Measurements from ENCODE around the gene MEMO1.

The MEMO1 gene

DNA sequence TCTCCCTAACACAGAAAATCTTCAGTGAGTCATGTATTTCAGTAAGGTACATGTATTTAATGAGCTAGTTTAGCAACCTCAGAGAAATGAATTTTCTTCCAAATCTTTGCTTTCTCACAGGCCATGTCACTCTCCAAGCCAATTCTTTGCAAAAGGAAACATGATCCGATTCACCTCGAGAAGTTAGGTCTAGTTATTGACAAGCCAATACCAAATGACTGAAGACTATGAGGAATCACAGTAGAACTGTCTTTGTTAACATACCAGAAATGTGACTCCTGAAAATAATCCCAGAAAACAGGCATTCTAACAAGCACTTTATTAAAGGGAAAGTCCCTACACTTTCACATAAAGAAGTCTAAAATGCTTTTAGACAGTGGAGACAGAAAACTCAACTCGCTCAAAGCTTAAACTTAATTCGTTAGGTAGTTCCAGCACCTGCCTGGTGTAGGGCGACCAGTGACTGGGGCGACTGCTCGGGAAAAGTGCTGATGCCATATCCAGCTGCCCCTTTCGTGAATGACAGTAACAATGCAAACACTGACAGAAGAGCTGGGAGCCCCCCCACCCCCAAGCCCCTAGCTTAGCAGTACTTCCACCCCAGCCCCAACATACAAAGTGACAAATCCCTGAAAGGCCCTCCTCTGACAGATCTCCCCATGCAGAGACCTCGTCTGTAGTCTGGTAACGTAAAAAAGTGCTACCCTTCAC, 1.8 kb downstream of the MEMO1 start:
- no peaks in the 10 kb centered on the region for H3K27me3 Mint-ChIP-seq
- peak overlapping the region; percentile 93 for H3K4me3 Mint-ChIP-seq
- H3K4me1 Mint-ChIP-seq, result peaks cover 63% of the 10 kb centered on the region
- H3K9me3 Mint-ChIP-seq, result no peaks in the 10 kb centered on the region
- ATAC-seq, result no peak
- DNase-seq, result no peak
- H3K27ac Mint-ChIP-seq, result peak overlapping the region; percentile 94 to 98

DNA sequence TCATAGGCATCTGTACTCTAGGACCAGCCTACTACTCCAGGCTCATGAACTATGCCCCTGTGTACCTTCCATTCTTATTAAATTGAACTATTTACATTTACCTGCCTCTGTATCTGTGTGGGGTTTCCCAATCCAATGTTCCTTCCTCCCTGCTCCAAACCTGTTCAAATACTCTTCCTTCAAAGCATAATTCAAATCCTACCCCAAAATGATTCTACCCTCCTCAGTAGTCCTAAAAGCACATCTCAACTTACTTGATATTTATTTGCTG, 3.8 kb downstream of the MEMO1 start:
- peak overlapping the region in 1 of 2 donors; percentile 6 for H3K4me3 Mint-ChIP-seq
- no peak for DNase-seq
- H3K4me1 Mint-ChIP-seq, result peaks cover 60% of the 10 kb centered on the region
- no peak overlapping the region for H3K27ac Mint-ChIP-seq
- ATAC-seq, result no peak
- H3K27me3 Mint-ChIP-seq, result no peaks in the 10 kb centered on the region
- H3K9me3 Mint-ChIP-seq, result no peaks in the 10 kb centered on the region

DNA sequence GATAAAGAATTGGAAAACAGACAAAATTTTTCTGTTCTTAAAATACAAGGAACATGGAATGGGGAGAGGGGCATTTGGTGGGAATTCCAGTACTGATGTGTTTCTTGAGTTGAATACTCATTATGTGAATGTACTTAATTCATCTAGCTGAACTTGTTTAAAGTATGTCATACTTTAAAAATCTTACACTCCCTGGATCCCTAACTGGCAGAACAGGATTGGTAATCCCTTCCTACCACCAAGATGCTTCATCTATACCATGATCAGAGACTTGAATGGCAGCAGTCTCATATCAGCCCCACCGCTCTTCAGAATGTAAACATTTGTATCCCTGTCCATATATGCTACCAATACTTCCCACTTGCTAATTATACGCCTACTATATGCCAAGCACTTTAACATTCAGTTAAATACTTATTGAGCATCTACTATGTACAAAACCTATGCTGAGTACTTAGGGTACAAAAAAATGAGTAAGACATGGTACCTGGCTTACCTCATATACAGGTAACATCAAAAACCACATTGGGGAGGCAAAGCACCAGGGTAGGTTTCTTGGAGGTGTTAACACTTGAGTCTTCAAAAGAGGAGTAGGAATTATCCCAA, 5.3 kb downstream of the MEMO1 start:
- Mint-ChIP-seq H3K27ac (no peak overlapping the region), H3K4me1 (peaks cover 51% of the 10 kb centered on the region), H3K4me3 (no peak overlapping the region)

DNA sequence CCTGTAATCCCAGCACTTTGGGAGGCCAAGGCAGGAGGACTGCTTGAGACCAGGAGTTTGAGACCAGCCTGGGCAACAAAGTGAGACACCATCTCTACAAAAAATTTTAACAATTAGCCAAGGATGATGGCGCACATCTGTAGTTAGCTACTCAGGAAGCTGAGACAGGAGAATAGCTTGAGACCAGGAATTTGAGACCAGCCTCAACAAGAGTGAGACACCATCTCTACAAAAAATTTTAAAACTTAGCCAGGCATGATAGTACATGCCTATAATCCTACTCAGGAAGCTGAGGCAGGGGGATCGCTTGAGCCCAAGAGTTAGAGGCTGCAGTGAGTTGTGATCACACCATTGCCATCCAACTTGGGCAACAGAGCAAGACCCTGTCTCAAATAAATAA, 7.0 kb downstream of the MEMO1 start:
- H3K4me1 Mint-ChIP-seq, result peaks cover 54% of the 10 kb centered on the region
- H3K4me3 Mint-ChIP-seq, result no peak overlapping the region
- DNase-seq (no peak), ATAC-seq (no peak)
- no peaks in the 10 kb centered on the region for H3K27me3 Mint-ChIP-seq
- H3K27ac Mint-ChIP-seq, result no peak overlapping the region
- H3K9me3 Mint-ChIP-seq, result no peaks in the 10 kb centered on the region

More for the DNA sequence above, 5.3 kb downstream of the MEMO1 start:
- DNase-seq, result no peak
- Mint-ChIP-seq H3K9me3 (no peaks in the 10 kb centered on the region), H3K27me3 (no peaks in the 10 kb centered on the region)
- ATAC-seq, result no peak

DNA sequence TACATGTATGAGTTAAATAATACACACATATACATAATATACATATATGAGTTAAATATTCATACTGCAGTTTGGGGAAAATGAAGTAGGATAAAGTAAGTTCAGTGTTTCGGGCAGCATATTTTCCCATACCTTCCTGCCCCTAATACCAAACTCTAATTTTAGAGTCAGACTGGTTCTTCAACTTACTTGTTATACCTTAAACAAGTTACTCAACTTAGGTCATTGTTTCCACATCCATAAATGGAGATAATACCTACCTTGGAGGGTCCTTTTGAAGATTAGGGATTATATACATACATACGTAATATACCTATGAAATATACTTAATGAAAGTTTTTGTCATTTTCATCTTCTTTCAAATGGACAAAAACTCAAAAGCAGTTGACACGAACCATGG, 8.4 kb downstream of the MEMO1 start:
- no peak overlapping the region for H3K4me3 Mint-ChIP-seq
- no peak overlapping the region for H3K27ac Mint-ChIP-seq
- DNase-seq, result no peak
- no peaks in the 10 kb centered on the region for H3K27me3 Mint-ChIP-seq
- ATAC-seq, result no peak
- peaks cover 53% of the 10 kb centered on the region for H3K4me1 Mint-ChIP-seq
- no peaks in the 10 kb centered on the region for H3K9me3 Mint-ChIP-seq

DNA sequence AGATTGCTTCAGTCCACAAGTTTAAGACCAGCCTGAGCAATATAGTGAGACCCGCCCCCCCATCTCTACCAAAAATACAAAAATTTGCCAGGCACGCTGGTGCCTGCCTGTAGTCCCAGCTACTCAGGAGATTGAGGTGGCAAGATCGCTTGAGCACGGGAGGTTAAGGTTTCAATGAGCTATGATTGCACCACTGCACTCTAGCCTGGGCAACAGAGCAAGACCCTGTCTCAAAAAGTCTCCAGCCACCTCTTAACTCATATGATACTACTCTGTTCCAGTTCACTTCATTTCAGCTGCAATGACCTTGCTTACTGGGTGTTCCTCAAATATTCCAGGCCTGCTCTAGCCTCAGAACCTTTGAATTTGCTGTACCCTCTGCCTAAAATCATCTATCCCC, 11.4 kb downstream of the MEMO1 start:
- ATAC-seq (no peak), DNase-seq (no peak)
- Mint-ChIP-seq H3K27me3 (no peaks in the 10 kb centered on the region), H3K4me1 (peaks cover 48% of the 10 kb centered on the region), H3K4me3 (no peak overlapping the region), H3K9me3 (no peaks in the 10 kb centered on the region), H3K27ac (no peak overlapping the region)

DNA sequence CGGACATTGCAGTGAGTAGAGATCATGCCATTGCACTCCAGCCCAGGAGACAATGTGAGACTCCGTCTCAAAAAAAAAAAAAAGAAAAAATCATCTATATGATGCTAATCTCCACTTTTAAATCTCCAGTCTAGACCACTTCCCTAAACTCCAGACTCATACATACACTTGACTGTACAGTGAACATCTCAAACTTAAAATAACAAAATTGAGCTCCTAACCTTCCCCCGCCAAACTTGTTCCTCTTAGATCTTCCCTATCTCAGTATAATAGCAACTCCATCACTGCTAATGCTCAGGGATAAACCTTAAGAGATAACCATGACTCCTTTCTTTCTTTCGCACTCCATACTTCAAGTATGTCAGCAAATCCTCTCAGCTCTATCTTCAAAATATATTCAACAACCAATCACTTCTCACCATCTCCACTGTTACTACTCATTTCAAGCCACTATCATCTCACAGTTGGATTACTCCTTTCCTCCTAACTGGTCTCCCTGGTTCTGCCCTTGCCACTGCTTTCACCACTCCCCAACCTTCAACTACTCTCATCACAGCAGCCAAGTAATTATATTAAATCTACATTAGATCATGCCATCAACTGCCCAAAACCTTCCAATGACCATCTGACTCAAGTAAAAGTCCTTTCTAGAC, 12.0 kb downstream of the MEMO1 start:
- Mint-ChIP-seq H3K4me1 (peaks cover 45% of the 10 kb centered on the region), H3K27me3 (no peaks in the 10 kb centered on the region)

DNA sequence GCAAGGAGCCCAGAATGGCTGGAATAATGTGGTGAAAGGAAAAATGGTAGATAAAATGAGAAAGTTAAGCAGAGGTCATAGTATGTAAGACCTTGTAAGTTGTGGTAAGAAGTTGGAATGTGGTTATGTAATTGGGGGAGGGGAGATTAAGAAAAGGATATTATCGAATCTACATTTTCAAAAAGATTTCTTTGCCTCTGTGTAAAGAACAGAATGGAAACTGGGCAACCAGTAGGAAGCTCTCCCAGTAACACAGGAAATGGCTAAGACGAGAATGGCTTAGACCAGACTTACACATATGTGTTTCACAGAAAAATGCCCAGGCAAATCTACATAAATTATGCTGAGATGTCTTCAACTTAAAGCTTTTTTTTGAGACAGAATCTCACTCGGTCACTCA, 13.2 kb downstream of the MEMO1 start:
- no peaks in the 10 kb centered on the region for H3K27me3 Mint-ChIP-seq
- DNase-seq, result no peak
- peak overlapping the region in 1 of 2 donors; percentile 13 for H3K4me3 Mint-ChIP-seq
- H3K4me1 Mint-ChIP-seq, result peaks cover 49% of the 10 kb centered on the region
- H3K27ac Mint-ChIP-seq, result no peak overlapping the region
- no peaks in the 10 kb centered on the region for H3K9me3 Mint-ChIP-seq
- peak; percentile 79 for ATAC-seq

More for the DNA sequence above, 12.0 kb downstream of the MEMO1 start:
- peak overlapping the region in 1 of 2 donors; percentile 15 for H3K27ac Mint-ChIP-seq
- H3K9me3 Mint-ChIP-seq, result no peaks in the 10 kb centered on the region
- H3K4me3 Mint-ChIP-seq, result no peak overlapping the region
- DNase-seq, result no peak
- no peak for ATAC-seq

DNA sequence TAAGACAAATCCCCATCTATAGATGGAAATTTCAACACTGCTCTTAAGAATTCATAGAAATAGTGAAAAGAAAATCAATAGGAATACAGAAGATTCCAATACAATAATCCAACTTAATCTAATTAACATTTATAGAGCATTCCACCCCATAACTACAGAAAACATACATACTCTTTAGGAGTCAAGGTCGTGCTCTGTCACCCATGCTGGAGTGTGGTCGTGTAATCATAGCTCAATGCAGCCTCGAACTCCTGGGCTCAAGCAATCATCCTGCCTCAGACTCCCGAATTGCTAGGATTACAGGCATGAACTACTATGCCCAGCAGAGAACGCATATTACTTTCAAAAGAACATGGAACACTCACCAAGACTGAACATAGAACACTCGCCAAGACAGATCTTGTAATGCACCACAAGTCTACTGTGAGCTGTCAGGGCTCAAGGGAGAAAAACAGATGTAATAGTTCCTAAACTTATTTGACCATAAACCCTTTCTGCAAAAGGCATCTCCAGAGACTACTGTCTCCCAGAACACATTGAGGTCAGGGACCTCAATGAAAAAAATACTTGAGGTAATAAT, 14.1 kb downstream of the MEMO1 start:
- Mint-ChIP-seq H3K9me3 (no peaks in the 10 kb centered on the region), H3K27ac (no peak overlapping the region), H3K4me1 (peaks cover 55% of the 10 kb centered on the region), H3K27me3 (no peaks in the 10 kb centered on the region), H3K4me3 (no peak overlapping the region)
- no peak for ATAC-seq
- DNase-seq, result no peak

DNA sequence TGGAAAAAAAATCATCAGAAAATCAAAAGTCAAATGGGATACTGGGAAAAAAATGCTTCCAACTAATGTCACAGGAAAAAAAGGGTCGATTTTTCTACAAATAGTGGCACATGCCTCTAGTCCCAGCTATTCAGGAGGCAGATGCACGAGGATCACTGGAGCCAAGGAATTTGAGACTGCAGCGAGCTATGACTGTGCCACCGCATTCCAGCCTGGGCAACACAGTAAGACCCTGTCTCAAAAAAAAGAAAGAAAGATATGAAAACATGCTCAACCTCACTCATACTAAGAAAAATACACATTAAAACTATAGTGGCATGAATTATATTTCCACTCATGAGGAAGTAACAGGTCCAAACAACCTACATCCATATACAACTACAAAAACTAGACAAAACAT, 17.9 kb downstream of the MEMO1 start:
- no peaks in the 10 kb centered on the region for H3K9me3 Mint-ChIP-seq
- peaks cover 51% of the 10 kb centered on the region for H3K4me1 Mint-ChIP-seq
- DNase-seq (no peak), ATAC-seq (no peak)
- no peak overlapping the region for H3K27ac Mint-ChIP-seq
- H3K4me3 Mint-ChIP-seq, result no peak overlapping the region
- no peaks in the 10 kb centered on the region for H3K27me3 Mint-ChIP-seq

DNA sequence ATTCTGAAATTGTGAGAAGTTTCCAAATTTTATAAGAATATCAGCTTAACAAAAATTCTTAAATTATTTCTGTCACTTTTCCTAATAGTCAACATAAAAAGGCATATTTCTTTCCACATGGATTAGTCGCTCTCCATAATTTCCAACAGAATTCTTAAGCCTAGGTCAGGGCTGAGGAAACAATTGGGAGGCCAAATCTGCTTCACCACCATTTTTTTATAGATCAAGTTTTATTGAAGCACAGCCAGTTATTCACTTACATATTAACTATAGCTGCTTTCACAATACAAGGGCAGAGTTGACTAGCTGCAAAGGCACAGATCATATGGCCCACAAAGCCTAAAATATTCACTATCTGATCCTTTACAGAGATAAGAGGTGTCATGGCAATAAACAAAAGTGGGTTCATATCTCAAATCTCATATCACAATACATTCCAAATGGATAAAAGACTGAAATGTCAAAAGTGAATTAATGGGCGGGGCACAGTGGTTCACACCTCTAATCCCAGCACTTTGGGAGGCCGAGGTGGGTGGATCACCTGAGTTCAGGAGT, 18.7 kb downstream of the MEMO1 start:
- DNase-seq (no peak), ATAC-seq (no peak)
- Mint-ChIP-seq H3K27ac (no peak overlapping the region), H3K4me3 (no peak overlapping the region), H3K4me1 (peaks cover 47% of the 10 kb centered on the region), H3K27me3 (no peaks in the 10 kb centered on the region), H3K9me3 (no peaks in the 10 kb centered on the region)

DNA sequence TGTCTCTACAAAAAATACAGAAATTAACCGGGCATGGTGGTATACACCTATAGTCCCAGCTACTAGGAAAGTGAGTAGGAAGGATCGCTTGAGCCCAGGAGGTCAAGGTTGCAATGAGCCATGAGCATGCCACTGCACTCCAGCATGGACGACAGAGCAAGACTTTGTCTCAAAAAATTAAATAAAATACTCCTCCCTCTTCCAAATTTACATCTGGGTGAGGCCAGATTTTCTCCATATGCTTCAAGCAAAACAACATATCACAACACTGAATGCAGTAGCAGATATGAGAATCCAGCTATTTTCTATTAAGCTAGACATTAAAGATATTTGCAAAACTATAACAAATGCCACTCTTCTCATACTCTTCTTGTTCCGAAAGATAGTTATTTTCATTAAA, 20.9 kb downstream of the MEMO1 start:
- Mint-ChIP-seq H3K4me3 (no peak overlapping the region), H3K4me1 (peaks cover 29% of the 10 kb centered on the region), H3K27ac (no peak overlapping the region), H3K27me3 (no peaks in the 10 kb centered on the region), H3K9me3 (no peaks in the 10 kb centered on the region)
- ATAC-seq (no peak), DNase-seq (no peak)

DNA sequence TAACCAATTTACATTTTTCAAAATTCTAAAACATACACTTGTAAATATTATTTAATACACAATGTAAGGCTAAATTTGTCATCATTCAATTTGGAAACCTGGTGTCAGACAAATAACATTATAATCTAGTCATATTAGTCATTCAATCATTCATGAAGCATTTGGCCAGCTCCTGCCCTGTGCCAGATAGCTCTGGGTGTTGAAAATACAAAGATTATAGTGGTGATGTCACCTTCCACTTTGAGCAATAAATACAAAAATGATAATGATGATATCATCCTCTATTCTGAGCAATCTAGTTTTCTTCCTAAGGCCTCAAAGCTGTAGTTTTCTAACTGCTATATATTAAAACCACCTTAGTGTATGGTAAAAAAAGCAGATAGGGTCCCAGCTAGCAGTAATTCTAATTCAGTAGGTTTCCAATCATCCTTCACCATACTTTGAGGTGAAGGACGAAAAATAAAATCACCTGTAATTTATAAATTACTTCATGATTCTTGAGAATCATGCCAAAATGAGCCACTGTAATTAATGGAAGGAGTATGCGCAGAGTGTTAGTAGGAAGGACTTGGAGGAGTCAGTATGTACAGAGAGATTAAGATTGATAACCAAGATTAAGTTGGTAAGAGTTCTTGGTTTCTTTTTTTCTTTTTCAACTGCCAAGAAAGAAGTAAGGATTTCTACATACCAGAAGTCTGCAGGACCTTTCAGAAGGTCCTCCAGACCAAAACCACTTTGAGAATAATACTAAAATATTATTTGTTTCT, 23.2 kb downstream of the MEMO1 start:
- Mint-ChIP-seq H3K27me3 (no peaks in the 10 kb centered on the region), H3K4me3 (no peak overlapping the region), H3K27ac (no peak overlapping the region), H3K4me1 (peaks cover 20% of the 10 kb centered on the region), H3K9me3 (no peaks in the 10 kb centered on the region)
- peak; percentile 71 for ATAC-seq
- DNase-seq, result no peak

DNA sequence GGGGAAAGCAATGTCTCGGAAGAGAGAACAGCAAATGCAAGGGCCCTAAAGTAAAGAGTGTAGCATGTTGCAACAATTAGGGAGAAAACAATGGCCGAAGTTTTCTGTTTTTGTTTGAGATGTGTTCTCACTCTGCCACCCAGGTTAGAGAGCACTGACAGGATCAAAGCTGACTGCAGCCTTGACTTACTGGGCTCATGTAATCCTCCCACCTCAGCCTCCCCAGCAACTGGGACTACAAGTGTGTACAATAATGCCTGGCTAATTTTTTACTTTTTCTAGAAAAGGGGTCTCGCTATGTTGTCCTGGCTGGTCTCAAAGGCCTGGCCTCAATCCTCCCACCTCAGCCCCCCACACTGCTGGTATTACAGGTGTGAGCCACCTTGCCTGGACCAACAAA, 23.9 kb downstream of the MEMO1 start:
- Mint-ChIP-seq H3K27me3 (no peaks in the 10 kb centered on the region), H3K27ac (peak overlapping the region in 1 of 2 donors; percentile 68), H3K9me3 (no peaks in the 10 kb centered on the region), H3K4me1 (peaks cover 16% of the 10 kb centered on the region), H3K4me3 (no peak overlapping the region)
- ATAC-seq, result no peak
- DNase-seq, result no peak

DNA sequence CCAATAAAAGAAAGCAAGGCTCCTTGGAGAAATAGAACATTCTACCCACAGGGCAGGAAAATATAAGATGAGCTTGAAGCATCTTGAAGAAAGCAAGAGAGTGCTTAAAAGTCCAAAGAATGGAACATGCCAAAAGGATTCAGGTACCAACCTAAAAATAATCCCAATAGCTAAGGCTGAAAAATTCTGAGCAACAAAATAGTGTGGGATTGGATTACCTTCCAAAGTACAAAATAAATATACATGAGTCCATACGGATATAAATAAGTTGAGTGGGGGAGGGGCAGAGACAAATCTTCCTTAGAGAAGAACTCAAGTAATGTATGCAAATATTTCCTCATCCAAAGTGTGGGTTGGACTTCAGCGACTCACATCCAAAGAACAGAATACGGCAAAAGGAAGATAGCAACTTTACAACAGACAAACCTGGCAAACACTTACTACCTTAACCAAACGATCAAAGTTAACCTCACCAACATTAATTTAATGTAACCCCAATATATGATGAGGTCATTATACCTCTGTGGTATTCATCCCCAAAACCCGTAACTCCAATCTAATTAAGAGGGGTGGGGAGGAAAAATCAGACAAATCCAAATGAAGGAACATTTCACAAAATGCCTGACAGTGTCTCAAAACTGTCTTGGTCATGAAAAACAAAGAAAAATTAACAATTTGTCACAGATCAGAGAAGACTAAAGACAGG, 26.9 kb downstream of the MEMO1 start:
- H3K4me3 Mint-ChIP-seq, result no peak overlapping the region

More for the DNA sequence above, 26.9 kb downstream of the MEMO1 start:
- ATAC-seq (no peak), DNase-seq (no peak)
- H3K4me1 Mint-ChIP-seq, result peaks cover 26% of the 10 kb centered on the region
- no peaks in the 10 kb centered on the region for H3K27me3 Mint-ChIP-seq
- no peak overlapping the region for H3K27ac Mint-ChIP-seq
- peaks cover 2 to 3% of the 10 kb centered on the region in 2 donors for H3K9me3 Mint-ChIP-seq

Data from stimulated activated naive CD8-positive, alpha-beta T cell treated with anti-CD3 and anti-CD28 coated beads, Interleukin-15, amount 100 ng/mL, for 72 hours (primary cell).